IPS-NIHi7 (cell line): ENCODE results near the gene EIF5AL1.
"Not testable (repeated sequence)": the region's sequence is repeated elsewhere in the genome, so short reads cannot be mapped to it uniquely, and the experiment has no call there.

Experiments used
- DNase-seq: peaks from one replicate; pipeline ENCODE4 v3.0.0; 2012; ENCODE audit warnings: mixed read lengths; ENCODE audit errors: extremely low spot score

Gene EIF5AL1

GRCh38 chr10:79509306-79509933 is 2.9 kb upstream of the EIF5AL1 start:
- not testable (repeated sequence) for DNase-seq

- not testable (repeated sequence) for DNase-seq
Measured at GRCh38 chr10:79509934-79510508, 2.3 kb upstream of the EIF5AL1 start.

GRCh38 chr10:79516532-79517205 is 4.3 kb downstream of the EIF5AL1 start:
- not testable (repeated sequence) for DNase-seq

GRCh38 chr10:79517567-79517966 is 5.2 kb downstream of the EIF5AL1 start:
- DNase-seq = not testable (repeated sequence)

GRCh38 chr10:79521751-79522150 is 9.4 kb downstream of the EIF5AL1 start:
- DNase-seq = not testable (repeated sequence)

GRCh38 chr10:79522464-79522863 is 10.1 kb downstream of the EIF5AL1 start:
- not testable (repeated sequence) for DNase-seq

GRCh38 chr10:79523157-79523853 is 11.0 kb downstream of the EIF5AL1 start:
- not testable (repeated sequence) for DNase-seq

GRCh38 chr10:79525049-79525710 is 12.8 kb downstream of the EIF5AL1 start:
- DNase-seq = not testable (repeated sequence)

GRCh38 chr10:79528261-79528660 is 15.9 kb downstream of the EIF5AL1 start:
- not testable (repeated sequence) for DNase-seq

GRCh38 chr10:79533142-79533902 is 21.0 kb downstream of the EIF5AL1 start:
- not testable (repeated sequence) for DNase-seq

- DNase-seq = not testable (repeated sequence)
Measured at GRCh38 chr10:79533903-79534175, 21.5 kb downstream of the EIF5AL1 start.

- not testable (repeated sequence) for DNase-seq
Measured at GRCh38 chr10:79538311-79538710, 26.0 kb downstream of the EIF5AL1 start.

- DNase-seq = not testable (repeated sequence)
Measured at GRCh38 chr10:79540930-79541329, 28.6 kb downstream of the EIF5AL1 start.

GRCh38 chr10:79542626-79543025 is 30.3 kb downstream of the EIF5AL1 start:
- no peak for DNase-seq

GRCh38 chr10:79544408-79544807 is 32.1 kb downstream of the EIF5AL1 start:
- not testable (repeated sequence) for DNase-seq

GRCh38 chr10:79544926-79545659 is 32.8 kb downstream of the EIF5AL1 start:
- not testable (repeated sequence) for DNase-seq

- DNase-seq = not testable (repeated sequence)
Measured at GRCh38 chr10:79547128-79547527, 34.8 kb downstream of the EIF5AL1 start.

- no peak for DNase-seq
Measured at GRCh38 chr10:79547973-79548372, 35.6 kb downstream of the EIF5AL1 start.

- DNase-seq = no peak
Measured at GRCh38 chr10:79552143-79552542, 39.8 kb downstream of the EIF5AL1 start.
